Fibroblast of lung (primary cell): ENCODE measurements around the gene EXOC6.

Experiments
- EZH2 ChIP-seq: IDR thresholded peaks from 2 replicates; pipeline ENCODE4 v1.5.1; 2012; ENCODE audit warnings: low read length, control low read depth, mild to moderate bottlenecking; ENCODE audit errors: missing control alignments
- TF ChIP-seq, protein P1 (sequence below), 2 donors: IDR thresholded peaks in 1 of 2; conservative IDR thresholded peaks in 1 of 2; 1 replicate in 1 of 2; 2 replicates in 1 of 2; pipeline ENCODE4 v1.5.1; 2011 to 2012; ENCODE audit warnings: low read length in 2 of 2, control low read depth in 1 of 2, inconsistent platforms in 1 of 2, low read depth in 1 of 2, mild to moderate bottlenecking in 1 of 2

DNA sequence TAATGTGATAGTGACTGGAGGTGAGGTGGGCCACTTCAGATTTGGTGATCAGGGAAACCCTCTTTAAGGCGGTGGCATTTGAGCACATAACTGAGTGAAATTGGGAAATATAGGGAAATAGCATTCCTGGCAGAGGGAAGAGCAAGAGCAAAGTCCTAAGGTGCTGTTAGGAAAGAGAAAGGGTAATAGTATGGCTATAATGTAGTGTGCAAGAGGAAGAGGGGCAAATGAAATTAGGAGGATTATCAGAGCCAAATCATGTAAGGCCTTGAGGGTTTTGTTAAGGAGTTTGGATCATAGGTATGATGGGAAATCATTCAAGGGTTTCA lies 184.5 kb downstream of the EXOC6 start:
- TF ChIP-seq, protein P1, sequence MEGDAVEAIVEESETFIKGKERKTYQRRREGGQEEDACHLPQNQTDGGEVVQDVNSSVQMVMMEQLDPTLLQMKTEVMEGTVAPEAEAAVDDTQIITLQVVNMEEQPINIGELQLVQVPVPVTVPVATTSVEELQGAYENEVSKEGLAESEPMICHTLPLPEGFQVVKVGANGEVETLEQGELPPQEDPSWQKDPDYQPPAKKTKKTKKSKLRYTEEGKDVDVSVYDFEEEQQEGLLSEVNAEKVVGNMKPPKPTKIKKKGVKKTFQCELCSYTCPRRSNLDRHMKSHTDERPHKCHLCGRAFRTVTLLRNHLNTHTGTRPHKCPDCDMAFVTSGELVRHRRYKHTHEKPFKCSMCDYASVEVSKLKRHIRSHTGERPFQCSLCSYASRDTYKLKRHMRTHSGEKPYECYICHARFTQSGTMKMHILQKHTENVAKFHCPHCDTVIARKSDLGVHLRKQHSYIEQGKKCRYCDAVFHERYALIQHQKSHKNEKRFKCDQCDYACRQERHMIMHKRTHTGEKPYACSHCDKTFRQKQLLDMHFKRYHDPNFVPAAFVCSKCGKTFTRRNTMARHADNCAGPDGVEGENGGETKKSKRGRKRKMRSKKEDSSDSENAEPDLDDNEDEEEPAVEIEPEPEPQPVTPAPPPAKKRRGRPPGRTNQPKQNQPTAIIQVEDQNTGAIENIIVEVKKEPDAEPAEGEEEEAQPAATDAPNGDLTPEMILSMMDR (conservative IDR thresholded peaks at IDR 0.05 in 1 of 2, IDR thresholded peaks at IDR 0.05 in 1 of 2; ENCODE audit: low read depth in 1 of 2, low read length in 2 of 2): no peak
- TF ChIP-seq EZH2: no peak
